SHP77 (cell line): ENCODE measurements around the gene CARD14.

Source experiments
- DNase-seq, 2 experiments: peaks; one replicate each; lab custom pipeline; 2025; lab: John Stamatoyannopoulos, UW

CARD14 gene

GRCh38 chr17:80169784-80170500 is at the start of gene CARD14:
Gene CARD14 (plus strand): TSS chr17:80170030. CDS start chr17:80181439, 11,409 bp downstream.
- DNase-seq, result no peak

DNA sequence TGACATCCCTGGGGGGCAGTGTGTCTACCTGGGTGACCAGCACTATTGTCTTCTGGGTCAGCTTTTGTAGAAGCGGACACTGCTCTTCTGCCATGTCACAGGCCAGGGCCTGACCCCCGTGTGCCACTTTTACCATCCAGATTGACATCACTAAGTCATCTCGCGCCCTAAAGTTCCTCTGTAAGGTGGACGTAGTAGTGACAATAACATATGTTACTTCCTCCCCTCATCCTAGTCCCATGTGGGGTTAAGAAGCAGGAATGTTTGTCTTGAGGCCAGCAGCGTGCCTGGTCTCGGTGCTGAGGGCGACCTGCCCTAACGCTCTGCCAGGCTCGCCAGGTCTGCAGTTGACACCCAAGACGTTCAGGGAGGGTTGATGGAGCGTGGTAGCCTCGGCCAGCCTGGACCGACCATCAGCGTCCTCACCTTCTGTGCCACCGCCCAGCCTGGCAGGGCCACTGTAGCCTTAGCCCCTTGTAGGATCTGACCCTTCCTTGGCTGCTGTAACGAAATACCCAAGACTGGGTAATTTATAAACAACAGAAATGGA is 47.7 kb upstream of the CARD14 start:
- no peak for DNase-seq

DNA sequence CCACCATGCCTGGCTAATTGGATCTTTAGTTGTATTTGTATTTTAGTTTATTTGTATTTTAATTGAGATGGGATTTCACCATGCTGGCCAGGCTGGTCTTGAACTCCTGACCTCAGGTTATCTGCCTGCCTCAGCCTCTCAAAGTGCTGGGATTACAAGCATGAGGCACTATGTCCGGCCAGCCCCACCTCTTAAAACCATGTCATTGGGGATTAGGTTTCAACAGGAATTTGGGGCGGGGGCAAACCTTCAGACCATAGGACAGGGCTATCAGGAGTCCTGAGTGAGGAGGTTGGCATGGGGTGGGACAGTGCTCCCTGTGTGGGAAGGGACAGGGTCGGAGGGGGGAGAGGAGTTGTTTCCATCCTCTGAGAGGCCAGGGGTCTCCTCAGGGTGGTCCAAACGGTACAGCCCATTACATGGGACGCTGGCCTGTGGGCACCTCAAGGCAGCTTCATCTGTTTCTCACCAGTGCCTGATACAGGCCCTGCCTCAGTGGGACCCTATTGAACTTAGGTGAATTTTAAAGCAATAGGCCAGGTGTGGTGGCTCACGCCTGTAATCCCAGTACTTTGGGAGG is 46.8 kb upstream of the CARD14 start:
- DNase-seq, result no peak

- peak in 1 of 2 experiments; percentile 29 for DNase-seq
Observed at GRCh38 chr17:80123791-80124190, 46.0 kb upstream of the CARD14 start.

- DNase-seq, result peak; percentile 82 to 85
Observed at GRCh38 chr17:80124351-80124981, 45.4 kb upstream of the CARD14 start.

GRCh38 chr17:80125656-80126448 is 44.0 kb upstream of the CARD14 start:
- no peak for DNase-seq

DNA sequence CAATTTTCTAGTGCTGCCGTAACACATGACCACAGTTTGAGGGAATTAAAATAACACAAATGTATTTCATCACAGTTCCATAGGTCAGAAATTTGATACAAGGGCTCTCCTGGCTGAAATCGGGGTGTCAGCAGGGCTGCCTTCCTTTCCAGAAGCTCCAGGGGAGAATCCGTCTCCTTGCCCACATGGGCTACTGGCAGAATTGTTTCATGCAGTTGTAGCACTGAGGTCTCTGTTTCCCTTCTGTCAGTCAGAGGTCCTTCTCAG is 43.4 kb upstream of the CARD14 start:
- no peak for DNase-seq

GRCh38 chr17:80129006-80129565 is 40.7 kb upstream of the CARD14 start:
- no peak for DNase-seq

DNA sequence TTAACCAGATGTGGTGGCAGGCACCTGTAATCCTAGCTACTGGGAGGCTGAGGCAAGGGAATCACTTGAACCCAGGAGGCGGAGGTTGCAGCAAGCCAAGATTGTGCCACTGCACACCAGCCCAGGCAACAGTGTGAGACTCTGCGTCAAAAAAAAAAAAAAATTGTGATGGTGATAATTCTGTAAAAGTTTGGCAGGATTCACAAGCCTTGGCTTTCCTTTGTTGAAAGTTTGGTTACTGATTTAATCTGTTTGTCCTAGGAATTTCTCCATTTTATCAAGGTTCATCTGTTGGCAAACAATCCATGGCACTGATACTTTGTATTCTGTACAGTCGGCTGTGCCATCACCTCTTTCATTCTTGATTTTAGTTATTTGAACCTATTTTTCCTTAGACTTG is 38.8 kb upstream of the CARD14 start:
- DNase-seq, result no peak

DNA sequence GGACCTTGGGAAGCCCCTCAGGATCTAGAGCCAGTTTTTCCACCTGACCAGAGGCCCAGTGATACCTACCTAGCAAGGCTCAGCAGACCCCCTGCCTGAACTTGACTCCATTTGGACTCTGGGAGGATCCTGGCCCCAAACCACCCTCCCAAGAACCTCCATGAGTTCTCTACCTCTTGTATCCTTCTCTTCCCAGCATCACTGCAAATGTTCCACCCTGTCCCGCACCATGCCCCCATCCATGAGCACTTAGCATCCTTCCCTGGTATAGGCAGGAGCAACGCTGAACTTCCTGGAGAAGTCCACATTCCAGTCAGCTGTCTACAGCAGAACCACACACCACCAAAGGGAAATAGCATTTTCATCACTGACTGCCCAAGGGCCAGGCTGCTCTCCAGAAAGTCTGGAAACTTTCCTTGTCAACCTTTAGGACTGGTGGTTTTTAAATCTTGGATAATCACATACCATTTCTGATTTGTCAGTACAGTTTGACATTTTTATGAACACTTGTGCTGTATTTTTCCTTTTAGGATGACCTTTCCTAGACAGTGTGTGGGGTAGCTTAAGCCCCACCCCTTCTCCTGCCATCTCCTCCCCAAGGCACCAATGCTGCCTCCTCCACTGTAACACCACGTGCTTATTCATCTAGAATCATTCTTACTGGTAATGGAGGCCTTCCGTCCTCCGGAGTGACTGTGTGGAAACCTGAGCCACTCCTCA is 36.8 kb upstream of the CARD14 start:
- DNase-seq, result no peak

- no peak for DNase-seq
Observed at GRCh38 chr17:80133626-80133970, 36.2 kb upstream of the CARD14 start.

- no peak for DNase-seq
Observed at GRCh38 chr17:80137131-80137530, 32.7 kb upstream of the CARD14 start.

DNA sequence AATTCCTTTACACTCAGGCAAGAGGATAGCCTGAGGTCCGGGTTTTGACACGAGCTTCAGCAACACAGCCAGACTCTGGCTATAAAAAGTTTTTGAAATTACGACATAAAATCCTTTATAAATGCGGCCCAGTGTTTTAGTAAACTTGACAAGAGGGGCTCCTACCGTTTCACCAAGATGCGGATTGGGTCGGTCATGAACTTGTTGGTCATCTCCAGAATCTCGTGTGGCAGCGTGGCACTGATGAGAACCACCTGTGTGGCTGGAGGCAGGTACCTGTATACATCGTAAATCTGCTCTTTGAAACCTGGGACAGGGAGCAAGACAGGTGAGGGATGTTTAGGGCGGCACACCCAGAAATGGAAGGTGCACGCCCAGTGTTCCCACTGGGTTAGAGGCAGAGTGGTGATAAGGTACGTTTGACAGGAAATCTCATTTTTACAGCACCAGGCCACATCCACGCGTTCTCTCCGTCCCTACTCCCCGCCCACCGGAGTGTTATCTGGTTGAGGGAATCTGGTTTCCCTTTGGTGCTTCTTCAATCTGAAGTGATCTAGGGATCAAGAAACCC is 30.9 kb upstream of the CARD14 start:
- DNase-seq, result no peak

DNA sequence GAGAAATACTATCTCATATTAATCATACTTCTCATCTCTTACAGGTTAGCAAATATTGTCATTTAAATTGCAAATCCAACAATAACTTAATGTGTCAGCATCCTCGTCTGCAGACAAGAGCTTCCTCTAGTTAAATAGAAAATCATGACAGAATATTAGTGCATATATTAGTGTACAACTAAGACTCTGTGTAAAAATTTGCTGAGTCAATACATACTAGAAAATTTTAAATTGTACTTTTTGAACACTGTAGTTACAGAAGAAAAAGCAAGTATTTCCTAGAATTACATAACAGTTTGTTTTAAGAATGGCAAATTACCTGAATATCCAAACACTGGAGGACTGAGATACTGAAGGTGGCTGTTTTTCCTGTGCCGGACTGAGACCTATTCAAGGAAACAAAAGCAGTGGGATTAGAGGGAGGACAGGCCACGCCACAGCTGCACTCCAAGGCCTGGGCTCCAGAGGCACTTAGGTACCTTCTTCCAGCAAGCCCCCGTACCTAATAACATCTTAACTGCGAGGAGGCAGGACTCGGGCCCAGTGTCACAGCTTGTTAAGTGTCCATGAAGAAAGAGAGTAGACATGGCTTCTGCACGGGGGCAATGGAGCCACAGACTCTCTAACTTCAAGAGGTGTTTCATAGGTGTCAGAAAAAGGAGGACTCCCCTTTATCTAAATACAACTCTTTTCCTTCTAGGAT is 28.2 kb upstream of the CARD14 start:
- DNase-seq, result no peak

DNA sequence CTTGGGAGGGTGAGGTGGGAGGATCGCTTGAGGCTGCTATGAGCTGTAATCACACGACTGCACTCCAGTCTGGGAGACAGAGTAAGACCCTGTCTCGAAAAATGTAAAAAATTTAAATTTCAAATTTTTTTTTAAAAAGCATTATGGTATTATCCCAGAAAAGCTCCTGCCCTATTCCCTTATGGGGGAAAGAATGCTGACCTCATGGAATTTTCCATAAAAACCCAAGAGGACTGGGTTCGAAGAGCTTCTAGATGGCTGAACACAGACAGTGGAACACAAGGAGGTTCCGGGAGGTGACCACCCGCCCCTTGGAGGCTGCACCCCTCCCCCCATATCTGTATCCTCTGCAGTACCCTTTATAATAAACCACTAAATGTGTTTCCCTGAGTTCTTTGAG is 26.9 kb upstream of the CARD14 start:
- DNase-seq, result no peak

GRCh38 chr17:80145076-80146075 is 24.5 kb upstream of the CARD14 start:
- DNase-seq, result no peak

DNA sequence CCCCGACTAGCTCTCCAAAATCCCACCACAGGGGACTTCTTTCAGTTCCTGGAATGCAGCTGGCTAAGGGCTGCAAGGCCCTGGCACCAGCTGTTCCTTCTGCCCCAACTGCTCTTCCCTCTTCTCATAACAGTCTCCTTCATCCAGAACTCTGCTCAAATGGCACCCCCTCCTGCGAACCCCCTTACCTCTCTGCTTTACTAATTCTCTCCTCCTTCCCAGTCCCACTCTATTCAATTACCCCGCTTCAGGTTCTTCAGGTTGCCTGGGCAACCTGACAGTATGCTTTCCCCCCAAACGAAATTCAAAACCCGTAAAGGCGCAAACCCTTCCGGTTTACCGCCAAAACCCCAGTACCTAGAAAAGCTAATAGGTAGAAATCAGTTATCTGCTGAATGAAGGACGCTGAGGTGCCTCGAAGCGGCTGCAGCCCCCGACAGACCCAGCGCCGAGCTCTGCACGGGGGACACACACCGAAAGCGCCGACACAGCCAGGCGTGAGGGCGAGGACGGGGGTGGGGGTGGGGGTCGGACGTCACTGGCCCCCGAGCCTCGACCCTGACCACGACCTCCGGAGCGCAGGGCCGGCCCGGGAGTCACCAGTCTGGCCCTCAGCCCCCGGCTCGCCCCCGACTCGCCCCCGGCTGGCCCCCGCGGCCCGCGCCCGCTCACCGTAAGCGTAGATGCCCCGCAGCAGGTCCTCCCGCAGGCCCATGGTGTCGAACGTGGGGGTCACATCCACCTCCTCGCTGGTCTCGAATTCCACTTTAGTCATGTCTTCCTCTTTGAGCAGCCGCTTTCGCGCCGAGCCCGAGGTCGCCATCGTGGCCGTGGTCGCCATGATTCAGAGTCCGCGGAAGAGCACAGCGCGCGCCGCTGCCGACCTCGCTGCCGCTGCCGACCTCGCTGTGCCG is 23.5 kb upstream of the CARD14 start:
- peak in 1 of 2 experiments; percentile 23 for DNase-seq
